ENCODE data around the gene CLSTN2.

GRCh38 chr3:140466535-140466934 is 531.5 kb downstream of the CLSTN2 start:
- TF ChIP-seq CTCF (conservative IDR thresholded peaks at IDR 0.05 in 1 of 2, IDR thresholded peaks at IDR 0.05 in 1 of 2; ENCODE audit: extremely low read depth in 1 of 2, insufficient read depth in 1 of 2, low read depth in 1 of 2, low read length in 2 of 2): no peak
- TF ChIP-seq EZH2 (IDR thresholded peaks at IDR 0.05; ENCODE audit: borderline replicate concordance, low read length): no peak
